Gastroesophageal sphincter (tissue), 4 donors: Measurements from ENCODE around the gene SIGMAR1. TPM values are rescaled to one million over a fixed set of nuclear protein-coding genes. Genes with fewer than 3 reads are reported as not detected.

Source experiments
- ATAC-seq: fragments of 150-250 bp; one replicate; pipeline ENCODE4 v1.9.1; 2016; ENCODE audit warnings: mild to moderate bottlenecking, moderate library complexity
- H3K27ac ChIP-seq, 4 donors: fragments of 200-600 bp; sonication (generic) in 3 of 4; 1 replicate in 3 of 4; 2 replicates in 1 of 4; pipeline ENCODE4 v1.5.1; 2016 to 2019
- H3K27me3 ChIP-seq: fragments of 200-600 bp; sonication (generic); one replicate; pipeline ENCODE4 v1.5.1; 2019
- H3K36me3 ChIP-seq, 2 donors: fragments of 200-600 bp; sonication (generic); one replicate each; pipeline ENCODE4 v1.5.1; 2019; ENCODE audit warnings: control low read depth in 1 of 2
- H3K4me1 ChIP-seq, 3 donors: fragments of 200-600 bp; sonication (generic); 1 replicate in 2 of 3; 2 replicates in 1 of 3; pipeline ENCODE4 v1.5.1; 2016 to 2019; ENCODE audit warnings: control low read depth in 2 of 3
- H3K4me3 ChIP-seq, 2 donors: fragments of 200-600 bp; sonication (generic); one replicate each; pipeline ENCODE4 v1.5.1; 2019; ENCODE audit warnings: mild to moderate bottlenecking in 1 of 2, moderate library complexity in 1 of 2
- H3K9me3 ChIP-seq, 3 donors: fragments of 200-600 bp; sonication (generic); one replicate each; pipeline ENCODE4 v1.5.1; 2017 to 2019; ENCODE audit warnings: control low read depth in 2 of 3
- EP300 ChIP-seq: sonication (generic); formaldehyde crosslinking; IDR thresholded peaks from one replicate; pipeline ENCODE4 v1.6.1; 2017; ENCODE audit warnings: antibody characterized with exemption, mild to moderate bottlenecking
- POLR2A ChIP-seq, 2 donors: fragments of 450-650 bp; IDR thresholded peaks; one replicate each; pipeline ENCODE4 v1.6.1; 2017; ENCODE audit warnings: antibody characterized with exemption in 2 of 2, mild to moderate bottlenecking in 2 of 2, moderate library complexity in 1 of 2
- POLR2AphosphoS5 ChIP-seq: sonication (generic); formaldehyde crosslinking; IDR thresholded peaks from one replicate; pipeline ENCODE4 v1.6.1; 2017; ENCODE audit warnings: antibody characterized with exemption
- WGBS, 2 donors: methylation state at CpG; one replicate each; pipeline ENCODE4 v1.1.5; 2018; ENCODE audit warnings: low coverage in 1 of 2; 5-methylcytosine and 5-hydroxymethylcytosine counted together
- total RNA-seq, 4 donors: library from RNA; depleted of rRNA; stranded (reverse); fragments of >200 nt; gene quantifications; one replicate each; pipeline ENCODE4 v1.1.0, GENCODE V29; 2016
- TF ChIP-seq, protein P1 (sequence below), 4 experiments: fragments of 200-600 bp in 2 of 4; fragments of 450-650 bp in 2 of 4; sonication (generic) in 1 of 4; IDR thresholded peaks; one replicate each; pipeline ENCODE4 v1.5.1; 2017 to 2019; ENCODE audit warnings: antibody characterized with exemption in 4 of 4, mild to moderate bottlenecking in 2 of 4, moderate library complexity in 2 of 4

Gene SIGMAR1
- total RNA-seq, 4 donors from 2014 or later = 58.2 to 152 (median 87.8) TPM

- Histone ChIP-seq H3K36me3 (no peaks in the 10 kb centered on the region), H3K4me1 (peaks cover 0 to 47% (median 12%) of the 10 kb centered on the region in 3 donors)
These were observed 13.0 kb downstream of the SIGMAR1 start for GRCh38 chr9:34624475-34625185.

GRCh38 chr9:34623374-34624235 lies 14.0 kb downstream of the SIGMAR1 start:
- H3K4me3 ChIP-seq = peak overlapping the region in 1 of 2 donors; percentile 4
- 8 to 17% methylated on average over 1 to 11 of the region's 63 CpGs for WGBS, 2 donors
- TF ChIP-seq, protein P1, sequence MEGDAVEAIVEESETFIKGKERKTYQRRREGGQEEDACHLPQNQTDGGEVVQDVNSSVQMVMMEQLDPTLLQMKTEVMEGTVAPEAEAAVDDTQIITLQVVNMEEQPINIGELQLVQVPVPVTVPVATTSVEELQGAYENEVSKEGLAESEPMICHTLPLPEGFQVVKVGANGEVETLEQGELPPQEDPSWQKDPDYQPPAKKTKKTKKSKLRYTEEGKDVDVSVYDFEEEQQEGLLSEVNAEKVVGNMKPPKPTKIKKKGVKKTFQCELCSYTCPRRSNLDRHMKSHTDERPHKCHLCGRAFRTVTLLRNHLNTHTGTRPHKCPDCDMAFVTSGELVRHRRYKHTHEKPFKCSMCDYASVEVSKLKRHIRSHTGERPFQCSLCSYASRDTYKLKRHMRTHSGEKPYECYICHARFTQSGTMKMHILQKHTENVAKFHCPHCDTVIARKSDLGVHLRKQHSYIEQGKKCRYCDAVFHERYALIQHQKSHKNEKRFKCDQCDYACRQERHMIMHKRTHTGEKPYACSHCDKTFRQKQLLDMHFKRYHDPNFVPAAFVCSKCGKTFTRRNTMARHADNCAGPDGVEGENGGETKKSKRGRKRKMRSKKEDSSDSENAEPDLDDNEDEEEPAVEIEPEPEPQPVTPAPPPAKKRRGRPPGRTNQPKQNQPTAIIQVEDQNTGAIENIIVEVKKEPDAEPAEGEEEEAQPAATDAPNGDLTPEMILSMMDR (IDR thresholded peaks at IDR 0.05) = no peak
- TF ChIP-seq POLR2A (IDR thresholded peaks at IDR 0.05) (no peak), EP300 (no peak), POLR2AphosphoS5 (no peak)
- H3K4me1 ChIP-seq = peaks cover 0 to 48% (median 14%) of the 10 kb centered on the region in 3 donors
- H3K27ac ChIP-seq = no peak overlapping the region
- H3K36me3 ChIP-seq = peaks cover 0 to under 1% of the 10 kb centered on the region in 2 donors
- ATAC-seq = no peak
- no peaks in the 10 kb centered on the region for H3K9me3 ChIP-seq
- H3K27me3 ChIP-seq = peaks cover 73% of the 10 kb centered on the region

More at GRCh38 chr9:34624475-34625185, 13.0 kb downstream of the SIGMAR1 start:
- no peak for ATAC-seq
- no peak overlapping the region for H3K4me3 ChIP-seq
- WGBS, 2 donors = 17 to 18% methylated on average over 3 to 7 of the region's 39 CpGs
- TF ChIP-seq EP300 (no peak), POLR2AphosphoS5 (no peak), POLR2A (IDR thresholded peaks at IDR 0.05) (no peak)
- TF ChIP-seq, protein P1 (IDR thresholded peaks at IDR 0.05) = no peak
- peaks cover 84% of the 10 kb centered on the region for H3K27me3 ChIP-seq
- H3K9me3 ChIP-seq = no peaks in the 10 kb centered on the region
- no peak overlapping the region for H3K27ac ChIP-seq

- Histone ChIP-seq H3K9me3 (no peaks in the 10 kb centered on the region), H3K27ac (peak within 1 kb of the TSS in 3 of 4 donors; percentile 64 to 72 (median 71)), H3K4me3 (peak within 1 kb of the TSS; percentile 62 to 91), H3K4me1 (peaks cover 0 to 40% (median 10%) of the 10 kb centered on the region in 3 donors), H3K27me3 (peaks cover 41% of the 10 kb centered on the region), H3K36me3 (peaks cover 0 to 34% of the 10 kb centered on the region in 2 donors)
- TF ChIP-seq POLR2AphosphoS5 = peak; percentile 54
- TF ChIP-seq POLR2A (IDR thresholded peaks at IDR 0.05) = peak; percentile 27 to 53
- TF ChIP-seq, protein P1 (IDR thresholded peaks at IDR 0.05) = no peak
- ATAC-seq = peak; percentile 99
- WGBS, 2 donors = 10 to 60% methylated on average over 1 to 14 of the region's 43 CpGs
These were observed 17.3 kb downstream of the SIGMAR1 start, which contains the start of gene DCTN3 for GRCh38 chr9:34620061-34620994. TSS of gene DCTN3 (minus strand) at chr9:34620495. CDS start at chr9:34620464, 31 bp downstream.

DNA sequence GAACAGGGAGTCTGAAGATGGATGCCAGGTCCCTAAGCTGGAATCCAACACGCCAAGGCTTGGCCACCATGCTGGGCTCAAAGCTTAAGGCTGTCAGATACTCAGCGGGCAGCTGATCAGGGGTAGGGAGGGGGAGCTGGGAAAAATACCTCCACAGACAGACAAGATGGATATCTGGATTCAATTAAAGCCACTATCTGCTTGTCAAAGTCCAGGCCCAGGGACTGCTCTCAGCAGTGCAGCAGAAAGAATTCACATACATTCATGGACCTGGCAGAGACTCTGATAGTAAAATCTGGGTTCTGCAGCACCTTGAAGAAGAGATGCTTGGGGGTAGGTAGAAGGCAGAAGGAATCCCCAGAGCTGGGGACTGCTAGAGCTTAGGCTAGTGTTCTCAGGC lies 22.5 kb downstream of the SIGMAR1 start:
- no peak overlapping the region for H3K4me3 ChIP-seq
- H3K4me1 ChIP-seq = peaks cover 0 to 48% (median 15%) of the 10 kb centered on the region in 3 donors
- WGBS, 2 donors = 90% methylated on average over 2 of the region's 2 CpGs; no CpG with 5 or more reads in 1 of the 2 donors
- no peaks in the 10 kb centered on the region for H3K9me3 ChIP-seq
- TF ChIP-seq POLR2A (IDR thresholded peaks at IDR 0.05) (no peak), EP300 (no peak), POLR2AphosphoS5 (no peak)
- TF ChIP-seq, protein P1 (IDR thresholded peaks at IDR 0.05) = no peak
- H3K36me3 ChIP-seq = peaks cover 0 to 53% of the 10 kb centered on the region in 2 donors
- no peak overlapping the region for H3K27ac ChIP-seq
- no peaks in the 10 kb centered on the region for H3K27me3 ChIP-seq
- no peak for ATAC-seq
